ENCODE measurements around the gene TMED10. TPM values are rescaled to one million over a fixed set of nuclear protein-coding genes. Genes with fewer than 3 reads are reported as not detected.
"Not testable (repeated sequence)": the region's sequence is repeated elsewhere in the genome, so short reads cannot be mapped to it uniquely, and the experiment has no call there.

Gene TMED10
- total RNA-seq, 1 donor from 2014 or later: 256 TPM

- DNase-seq (ENCODE audit: low spot score) (no peak), ATAC-seq (peak; percentile 90)
- intact Hi-C loops (cut with DNase I): no loop called here
Observed at GRCh38 chr14:75165586-75166391, 10.6 kb downstream of the TMED10 start.

DNA sequence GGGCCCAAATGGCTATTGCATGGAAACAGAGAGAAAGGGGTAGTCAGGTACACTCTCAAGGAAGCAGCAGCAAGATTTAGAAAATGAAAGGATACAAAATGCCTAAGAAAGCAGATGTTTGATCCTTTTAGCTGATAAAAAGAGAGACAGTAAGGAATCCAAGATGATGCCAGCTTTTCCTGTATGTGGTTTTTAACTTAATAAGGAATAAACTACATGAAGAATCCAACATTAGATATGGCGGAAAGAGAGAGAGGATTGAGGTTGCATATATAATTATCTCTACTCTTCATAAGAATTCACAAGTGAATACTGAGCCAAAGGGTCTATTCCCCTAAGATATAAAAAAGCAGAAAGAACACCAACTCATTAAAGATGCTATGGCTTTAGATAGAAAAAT is 11.6 kb downstream of the TMED10 start:
- no peak for DNase-seq (ENCODE audit: low spot score)
- no peak for ATAC-seq
- intact Hi-C loops (cut with DNase I): no loop called here

DNA sequence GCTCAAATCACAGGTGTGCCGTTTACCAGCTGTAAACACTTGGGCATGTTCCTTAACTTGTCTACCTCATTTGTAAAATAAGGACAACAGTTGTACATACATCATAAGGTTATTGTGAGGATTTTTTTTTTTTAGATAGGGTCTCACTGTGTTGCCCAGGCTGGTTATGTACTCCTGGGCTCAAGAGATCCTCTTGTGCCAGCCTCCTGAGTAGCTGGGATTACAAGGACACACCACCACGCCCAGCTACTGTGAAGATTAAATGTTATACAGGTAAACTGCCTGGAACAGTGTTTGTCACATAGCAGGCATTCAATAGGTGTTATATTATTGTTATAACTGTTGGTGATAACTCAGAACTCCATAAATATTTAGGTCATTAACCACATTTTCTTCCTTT is 12.7 kb downstream of the TMED10 start:
- DNase-seq (ENCODE audit: low spot score) (no peak), ATAC-seq (no peak)
- intact Hi-C loops (cut with DNase I): no loop called here

- DNase-seq (ENCODE audit: low spot score): no peak
- ATAC-seq: no peak
- intact Hi-C loops (cut with DNase I): no loop called here
Observed at GRCh38 chr14:75162631-75163030, 13.8 kb downstream of the TMED10 start.

DNA sequence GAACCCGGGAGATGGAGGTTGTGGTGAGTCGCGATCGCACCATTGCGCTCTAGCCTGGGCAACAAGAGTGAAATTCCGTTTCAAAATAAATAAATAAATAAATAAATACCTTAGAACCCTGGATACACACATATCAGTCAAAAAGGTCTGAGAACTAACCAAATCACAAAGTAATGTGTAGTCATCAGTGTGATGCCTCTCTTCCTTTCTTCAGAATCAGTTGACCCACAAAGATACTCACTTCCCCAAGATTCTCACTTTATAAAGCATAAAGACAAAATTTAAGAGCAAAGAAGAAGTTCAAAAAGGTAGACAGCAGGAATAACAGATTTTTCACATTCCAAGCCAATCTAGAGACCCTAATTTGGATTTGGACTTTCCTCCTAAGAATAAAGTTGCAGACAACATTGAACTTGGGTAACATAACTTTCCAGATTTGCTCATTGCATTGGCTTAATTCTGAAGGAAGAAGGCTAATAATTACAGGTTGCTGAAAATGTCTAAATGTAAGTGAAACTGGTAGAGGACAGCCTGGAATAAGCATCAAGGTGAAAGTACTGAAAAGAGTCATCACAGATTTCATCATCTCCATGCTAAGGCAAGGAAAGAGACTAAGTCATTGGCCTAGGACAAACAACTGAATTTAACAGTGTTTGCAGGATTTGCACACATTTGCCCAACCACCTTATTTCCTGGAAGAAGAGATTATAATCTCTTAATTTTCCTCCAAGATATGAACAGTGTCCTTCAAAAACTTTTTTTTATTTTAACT is 17.4 kb downstream of the TMED10 start:
- intact Hi-C loops (cut with DNase I): no loop called here
- no peak for DNase-seq (ENCODE audit: low spot score)
- ATAC-seq: no peak

DNA sequence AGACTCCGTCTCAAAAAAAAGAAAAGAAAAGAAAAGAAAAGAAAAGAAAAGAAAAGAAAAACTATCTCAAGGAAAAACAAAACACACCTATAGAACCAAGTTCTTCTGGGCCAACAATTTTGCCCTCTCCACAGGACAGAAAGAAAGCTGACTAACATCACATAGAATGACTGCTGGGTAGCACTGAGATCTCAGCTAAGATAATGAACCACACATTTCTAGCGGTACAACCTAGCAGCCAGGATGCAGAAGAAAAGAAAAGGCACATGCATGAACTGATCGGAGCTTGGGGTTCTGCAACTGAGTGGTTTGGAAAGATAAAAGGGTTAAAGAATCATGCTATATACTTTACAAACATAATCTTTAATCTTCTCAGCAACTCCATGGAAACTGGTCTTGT is 19.5 kb downstream of the TMED10 start:
- ATAC-seq (no peak), DNase-seq (ENCODE audit: low spot score) (no peak)
- intact Hi-C loops (cut with DNase I): no loop called here

- DNase-seq (ENCODE audit: low spot score) (no peak), ATAC-seq (no peak)
- intact Hi-C loops (cut with DNase I): no loop called here
Observed at GRCh38 chr14:75156111-75156510, 20.3 kb downstream of the TMED10 start.

GRCh38 chr14:75155169-75155568 is 21.2 kb downstream of the TMED10 start:
- no peak for ATAC-seq
- DNase-seq (ENCODE audit: low spot score): no peak
- intact Hi-C loops (cut with DNase I): no loop called here

- DNase-seq (ENCODE audit: low spot score) (no peak), ATAC-seq (no peak)
Observed at GRCh38 chr14:75153295-75153694, 23.1 kb downstream of the TMED10 start.

DNA sequence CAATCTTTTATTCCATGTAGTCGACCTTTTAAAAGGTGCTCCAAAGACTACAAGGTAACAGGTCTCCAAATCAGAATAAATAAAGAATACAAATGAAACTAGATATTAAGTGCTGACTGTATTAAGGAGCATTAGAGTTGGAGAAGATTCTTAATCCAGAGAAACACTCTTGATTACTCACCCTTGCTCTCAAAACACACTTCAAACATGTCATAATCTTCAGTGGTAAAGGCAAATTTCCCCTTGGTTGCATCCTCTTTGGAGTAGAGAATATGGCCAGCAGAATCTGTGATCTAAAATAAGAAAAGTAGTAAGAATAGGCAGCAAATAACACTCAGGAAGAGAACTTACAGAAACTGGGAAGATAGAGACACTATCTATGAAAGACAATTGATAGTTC is 24.6 kb downstream of the TMED10 start:
- DNase-seq (ENCODE audit: low spot score) (no peak), ATAC-seq (no peak)
- intact Hi-C loops (cut with DNase I): no loop called here

More at GRCh38 chr14:75153295-75153694, 23.1 kb downstream of the TMED10 start:
- intact Hi-C loops (cut with DNase I): no loop called here

DNA sequence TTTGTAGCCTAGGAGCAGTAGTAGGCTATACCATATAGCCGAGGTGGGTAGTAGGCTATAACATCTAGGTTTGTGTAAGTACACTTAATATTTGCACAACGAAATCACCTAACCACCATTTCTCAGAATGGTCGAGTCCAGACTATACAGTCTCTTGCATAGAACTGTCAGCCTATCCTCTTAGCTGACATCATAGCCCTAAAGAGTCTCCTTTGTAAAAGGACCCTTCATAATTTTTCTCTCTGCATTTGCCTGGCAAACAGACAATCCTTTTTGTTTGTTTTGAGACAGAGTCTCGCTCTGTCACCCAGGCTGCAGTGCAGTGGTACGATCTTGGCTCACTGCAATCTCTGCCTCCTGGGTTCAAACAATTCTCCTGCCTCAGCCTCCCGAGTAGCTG is 25.8 kb downstream of the TMED10 start:
- ATAC-seq; intact Hi-C loops (cut with DNase I): not testable (repeated sequence)

DNA sequence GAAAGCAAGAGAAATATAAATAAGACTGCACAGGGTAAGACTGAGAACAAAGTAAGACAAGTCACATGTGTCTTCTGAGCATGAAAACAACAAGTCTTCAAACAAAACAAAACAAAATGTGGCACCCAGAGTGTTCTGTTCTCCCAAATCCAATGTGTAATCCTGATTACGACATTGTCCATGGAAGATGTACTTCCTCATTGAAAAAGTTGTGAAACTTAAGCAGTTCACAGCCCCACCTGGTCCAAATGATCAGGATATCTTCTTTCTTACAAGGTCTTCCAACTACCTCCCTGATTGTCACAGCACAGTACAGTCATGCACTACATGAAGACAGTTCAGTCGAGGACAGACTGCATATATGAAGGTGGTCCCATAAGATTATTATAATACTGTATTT is 26.3 kb downstream of the TMED10 start:
- DNase-seq (ENCODE audit: low spot score) (no peak), ATAC-seq (peak; percentile 26)
- intact Hi-C loops (cut with DNase I): no loop called here

More for the DNA sequence above, 25.8 kb downstream of the TMED10 start:
- not testable (repeated sequence) for DNase-seq (ENCODE audit: low spot score)

DNA sequence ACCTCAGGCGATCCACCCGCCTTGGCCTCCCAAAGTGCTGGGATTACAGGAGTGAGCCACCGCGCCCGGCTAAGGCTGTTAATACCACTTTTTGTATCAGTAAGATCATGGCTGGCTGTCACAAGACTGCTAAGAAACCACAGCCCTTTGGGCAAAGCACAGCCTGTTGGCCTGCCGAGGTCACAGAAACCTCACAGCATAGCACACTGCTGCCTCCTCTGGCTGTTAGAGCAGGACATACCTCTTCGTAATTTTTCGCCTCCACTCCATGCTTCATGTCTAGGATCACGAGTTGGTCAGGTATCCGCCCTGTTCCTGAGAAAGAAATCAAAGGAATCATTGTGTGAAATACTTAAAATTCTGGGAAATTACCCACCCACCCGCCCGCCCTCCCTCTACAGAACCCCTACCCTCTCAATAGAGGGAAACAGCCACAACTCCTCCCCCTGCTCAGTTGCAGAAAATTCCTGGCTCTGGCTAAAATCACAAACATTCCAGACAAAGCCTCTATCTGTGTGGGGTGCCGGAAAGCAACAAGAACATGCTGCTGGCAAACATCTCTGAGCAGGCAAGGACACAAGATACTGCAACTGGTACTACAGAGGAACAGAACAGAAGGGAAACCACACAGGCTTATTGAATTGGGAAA is 28.9 kb downstream of the TMED10 start:
- intact Hi-C loops (cut with DNase I): no loop called here
- DNase-seq (ENCODE audit: low spot score) (peak; percentile 87), ATAC-seq (peak; percentile 95)

- intact Hi-C loops (cut with DNase I): no loop called here
- DNase-seq (ENCODE audit: low spot score): no peak
- ATAC-seq: no peak
Observed at GRCh38 chr14:75144944-75145343, 31.5 kb downstream of the TMED10 start.

DNA sequence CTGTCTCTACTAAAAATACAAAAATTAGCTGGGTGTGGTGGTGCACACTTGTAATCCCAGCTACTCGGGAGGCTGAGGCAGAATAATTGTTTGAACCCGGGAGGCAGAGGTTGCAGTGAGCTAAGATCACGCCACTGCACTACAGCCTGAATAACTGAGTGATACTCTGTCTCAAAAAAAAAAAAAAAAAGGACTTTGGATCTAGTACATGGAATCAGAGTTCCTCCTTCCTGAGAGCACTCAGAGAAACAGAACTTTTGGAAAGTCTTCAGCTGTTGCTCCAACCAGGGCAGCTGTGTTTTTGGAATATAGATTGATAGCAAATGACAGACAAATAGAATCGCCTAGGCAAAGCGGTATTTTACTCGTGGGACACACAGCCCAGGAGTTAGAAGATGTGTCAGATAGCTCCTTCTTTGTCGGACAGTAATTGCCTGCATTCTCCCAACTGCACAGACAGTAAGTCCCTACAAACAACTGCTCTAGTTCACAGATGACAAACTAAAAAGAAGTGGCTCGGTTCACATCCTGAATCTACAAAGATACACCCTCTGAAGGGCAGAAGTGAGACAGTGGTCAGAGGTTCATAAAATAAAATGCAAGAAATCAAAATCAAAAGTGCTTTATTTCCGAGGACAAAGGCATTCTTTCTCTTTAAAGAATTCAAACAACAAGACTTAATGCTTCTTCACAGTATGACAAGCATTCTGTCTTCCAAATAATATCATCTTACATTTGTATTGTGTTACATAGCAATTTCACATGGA is 32.5 kb downstream of the TMED10 start:
- ATAC-seq: no peak
- intact Hi-C loops (cut with DNase I): no loop called here
- DNase-seq (ENCODE audit: low spot score): no peak

DNA sequence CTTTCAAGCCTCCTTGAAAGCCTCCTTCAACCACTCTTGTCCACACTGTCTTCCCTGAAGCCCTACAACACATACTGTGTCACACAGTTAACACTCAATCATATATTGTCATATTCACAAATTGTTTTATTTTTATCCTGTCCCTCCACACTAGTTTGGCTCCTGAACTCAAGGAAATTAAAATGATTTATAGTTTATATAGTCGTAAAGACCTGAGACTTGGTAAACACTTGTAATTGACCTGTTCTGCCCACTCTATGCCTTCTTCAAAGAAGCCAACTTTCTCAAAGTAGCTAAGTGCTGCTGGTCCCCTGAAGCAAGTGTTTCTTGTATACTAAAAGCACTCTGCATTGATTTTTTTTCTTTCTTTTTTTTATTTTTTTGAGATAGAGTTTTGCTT is 33.9 kb downstream of the TMED10 start:
- intact Hi-C loops (cut with DNase I): no loop called here
- DNase-seq (ENCODE audit: low spot score) (no peak), ATAC-seq (no peak)

- DNase-seq (ENCODE audit: low spot score): no peak
- no peak for ATAC-seq
- intact Hi-C loops (cut with DNase I): no loop called here
Observed at GRCh38 chr14:75141967-75142366, 34.4 kb downstream of the TMED10 start.

DNA sequence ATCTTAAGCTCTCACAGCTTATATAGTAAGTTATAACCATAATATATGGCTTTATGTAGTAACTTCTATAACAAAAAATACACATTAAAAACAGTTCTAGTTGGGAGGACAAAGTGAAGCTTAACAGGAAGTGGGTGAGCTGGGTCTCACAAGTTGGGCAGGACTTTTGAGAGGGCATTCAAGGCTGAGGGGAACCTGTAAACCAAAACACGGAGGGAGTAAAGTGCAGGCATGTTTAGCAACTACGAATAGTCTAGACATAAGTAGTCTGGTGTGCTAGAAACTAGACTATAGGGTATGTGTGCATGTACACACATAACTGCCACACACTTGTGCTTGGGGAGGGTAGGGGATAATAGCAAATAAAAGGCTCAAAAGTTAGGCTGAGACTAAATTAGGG is 35.4 kb downstream of the TMED10 start:
- intact Hi-C loops (cut with DNase I): no loop called here
- DNase-seq (ENCODE audit: low spot score) (no peak), ATAC-seq (no peak)

DNA sequence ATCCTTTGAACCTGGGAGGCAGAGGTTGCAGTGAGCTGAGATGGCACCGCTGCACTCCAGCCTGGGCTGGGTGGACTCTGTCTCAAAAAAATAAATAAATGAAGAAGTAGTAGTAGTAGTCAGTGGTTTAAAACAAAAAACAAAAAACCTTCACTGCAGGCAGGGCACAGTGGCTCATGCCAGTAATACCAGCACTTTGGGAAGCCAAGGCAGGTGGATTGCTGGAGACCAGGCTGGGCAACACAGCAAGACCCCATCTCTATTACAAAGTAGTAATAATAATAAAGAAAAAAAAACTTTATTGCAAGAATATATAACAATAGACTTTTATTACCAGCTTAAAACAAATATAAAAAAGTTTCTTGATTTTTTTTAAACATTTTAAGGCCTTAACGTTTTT is 35.8 kb downstream of the TMED10 start:
- no peak for ATAC-seq
- no peak for DNase-seq (ENCODE audit: low spot score)
- intact Hi-C loops (cut with DNase I): no loop called here

Measured in sciatic nerve (tissue), 2 donors.